Activated T-helper 1 cell treated with anti-CD3 and anti-CD28 coated beads, Interleukin-12 subunit alpha, Interleukin-12 subunit beta, Interleukin-2, Interleukin-4 antibody, amounts not matched to agents 30 ng/mL and 10 ng/mL and 1 ng/mL, durations not matched to agents 14 hours and 24 hours and 36 hours (primary cell): ENCODE data around the gene SPATA16. TPM values are rescaled to one million over a fixed set of nuclear protein-coding genes. Genes with fewer than 3 reads are reported as not detected.
"Not testable (repeated sequence)": the region's sequence is repeated elsewhere in the genome, so short reads cannot be mapped to it uniquely, and the experiment has no call there.

Source experiments
- DNase-seq: peaks from one replicate; pipeline ENCODE4 v3.0.0; 2021; ENCODE audit warnings: low spot score
- H3K27ac Mint-ChIP-seq: one replicate; pipeline ENCODE4 v1.8.0; 2021; ENCODE audit warnings: mild to moderate bottlenecking, mixed read lengths
- H3K27me3 Mint-ChIP-seq: one replicate; pipeline ENCODE4 v1.8.0; 2022; ENCODE audit warnings: mild to moderate bottlenecking, moderate library complexity, mixed read lengths; ENCODE audit not compliant: insufficient read depth
- H3K36me3 Mint-ChIP-seq: one replicate; pipeline ENCODE4 v1.8.0; 2021; ENCODE audit warnings: low read depth, mixed read lengths
- H3K4me1 Mint-ChIP-seq: one replicate; pipeline ENCODE4 v1.8.0; 2021; ENCODE audit warnings: low read depth, mixed read lengths
- H3K4me3 Mint-ChIP-seq: one replicate; pipeline ENCODE4 v1.8.0; 2021; ENCODE audit warnings: mild to moderate bottlenecking, moderate library complexity, mixed read lengths
- H3K9me3 Mint-ChIP-seq: one replicate; pipeline ENCODE4 v1.8.0; 2021; ENCODE audit warnings: mixed read lengths
- intact Hi-C: fragments of 100-400 bp; cut with micrococcal nuclease; formaldehyde crosslinking; loops from one replicate; pipeline ENCODE4 v1.15.1; 2024
- total RNA-seq: library from RNA; stranded (reverse); gene quantifications from 2 replicates; pipeline ENCODE4 v1.2.3, GENCODE V29; 2022

SPATA16 gene
- total RNA-seq, 1 donor from 2014 or later = not detected

GRCh38 chr3:172913911-172914655 lies 227.0 kb downstream of the SPATA16 start:
- Mint-ChIP-seq H3K36me3 (no peaks in the 10 kb centered on the region), H3K9me3 (no peaks in the 10 kb centered on the region), H3K4me3 (no peak overlapping the region), H3K27ac (no peak overlapping the region), H3K27me3 (peaks cover 2% of the 10 kb centered on the region), H3K4me1 (no peaks in the 10 kb centered on the region)
- intact Hi-C loops = no loop called here
- DNase-seq = no peak

GRCh38 chr3:172911142-172911541 lies 229.9 kb downstream of the SPATA16 start:
- no peak for DNase-seq
- H3K27ac Mint-ChIP-seq = no peak overlapping the region
- no peaks in the 10 kb centered on the region for H3K36me3 Mint-ChIP-seq
- H3K27me3 Mint-ChIP-seq = peaks cover 2% of the 10 kb centered on the region
- intact Hi-C loops = no loop called here
- H3K4me3 Mint-ChIP-seq = no peak overlapping the region
- H3K9me3 Mint-ChIP-seq = no peaks in the 10 kb centered on the region
- no peaks in the 10 kb centered on the region for H3K4me1 Mint-ChIP-seq

GRCh38 chr3:172908771-172909270 lies 232.2 kb downstream of the SPATA16 start:
- intact Hi-C loops = no loop called here
- H3K9me3 Mint-ChIP-seq = no peaks in the 10 kb centered on the region
- H3K27me3 Mint-ChIP-seq = peaks cover 4% of the 10 kb centered on the region
- no peaks in the 10 kb centered on the region for H3K4me1 Mint-ChIP-seq
- no peak for DNase-seq
- no peak overlapping the region for H3K27ac Mint-ChIP-seq
- H3K36me3 Mint-ChIP-seq = no peaks in the 10 kb centered on the region
- H3K4me3 Mint-ChIP-seq = no peak overlapping the region

- Mint-ChIP-seq H3K4me3 (no peak overlapping the region), H3K27ac (no peak overlapping the region), H3K36me3 (no peaks in the 10 kb centered on the region), H3K4me1 (no peaks in the 10 kb centered on the region), H3K27me3 (peaks cover 4% of the 10 kb centered on the region), H3K9me3 (no peaks in the 10 kb centered on the region)
- intact Hi-C loops = no loop called here
- no peak for DNase-seq
These were observed 235.6 kb downstream of the SPATA16 start for GRCh38 chr3:172905451-172905850.

GRCh38 chr3:172904711-172905373 lies 236.2 kb downstream of the SPATA16 start:
- no peaks in the 10 kb centered on the region for H3K4me1 Mint-ChIP-seq
- no peak for DNase-seq
- no peak overlapping the region for H3K4me3 Mint-ChIP-seq
- no peaks in the 10 kb centered on the region for H3K9me3 Mint-ChIP-seq
- intact Hi-C loops = no loop called here
- H3K27ac Mint-ChIP-seq = no peak overlapping the region
- H3K27me3 Mint-ChIP-seq = peaks cover 4% of the 10 kb centered on the region
- no peaks in the 10 kb centered on the region for H3K36me3 Mint-ChIP-seq

- intact Hi-C loops = no loop called here
- DNase-seq = no peak
- Mint-ChIP-seq H3K4me1 (no peaks in the 10 kb centered on the region), H3K9me3 (no peaks in the 10 kb centered on the region), H3K36me3 (no peaks in the 10 kb centered on the region), H3K27ac (no peak overlapping the region), H3K27me3 (peaks cover 2% of the 10 kb centered on the region), H3K4me3 (no peak overlapping the region)
These were observed 237.3 kb downstream of the SPATA16 start for GRCh38 chr3:172903642-172904320.

- Mint-ChIP-seq H3K27ac (no peak overlapping the region), H3K9me3 (no peaks in the 10 kb centered on the region), H3K36me3 (no peaks in the 10 kb centered on the region), H3K27me3 (peaks cover 4% of the 10 kb centered on the region), H3K4me3 (no peak overlapping the region), H3K4me1 (no peaks in the 10 kb centered on the region)
- intact Hi-C loops = no loop called here
- DNase-seq = no peak
These were observed 248.9 kb downstream of the SPATA16 start for GRCh38 chr3:172892158-172892557.

- no peak for DNase-seq
- Mint-ChIP-seq H3K36me3 (no peaks in the 10 kb centered on the region), H3K9me3 (no peaks in the 10 kb centered on the region), H3K4me3 (no peak overlapping the region), H3K4me1 (no peaks in the 10 kb centered on the region), H3K27ac (no peak overlapping the region), H3K27me3 (no peaks in the 10 kb centered on the region)
- intact Hi-C loops = no loop called here
These were observed 255.3 kb downstream of the SPATA16 start for GRCh38 chr3:172885704-172886103.

GRCh38 chr3:172882563-172882962 lies 258.5 kb downstream of the SPATA16 start:
- DNase-seq = no peak
- Mint-ChIP-seq H3K36me3 (no peaks in the 10 kb centered on the region), H3K4me3 (no peak overlapping the region), H3K27me3 (no peaks in the 10 kb centered on the region), H3K4me1 (no peaks in the 10 kb centered on the region), H3K27ac (no peak overlapping the region), H3K9me3 (peaks cover 3% of the 10 kb centered on the region)
- intact Hi-C loops = no loop called here

- DNase-seq, H3K36me3 Mint-ChIP-seq, H3K27ac Mint-ChIP-seq, H3K4me1 Mint-ChIP-seq, H3K4me3 Mint-ChIP-seq, H3K27me3 Mint-ChIP-seq, H3K9me3 Mint-ChIP-seq, intact Hi-C loops: not testable (repeated sequence)
These were observed 261.7 kb downstream of the SPATA16 start for GRCh38 chr3:172879381-172879780.

- Mint-ChIP-seq H3K9me3 (peaks cover 3% of the 10 kb centered on the region), H3K4me3 (no peak overlapping the region), H3K4me1 (no peaks in the 10 kb centered on the region), H3K27ac (no peak overlapping the region), H3K27me3 (peaks cover 6% of the 10 kb centered on the region), H3K36me3 (no peaks in the 10 kb centered on the region)
- DNase-seq = no peak
- intact Hi-C loops = no loop called here
These were observed 264.0 kb downstream of the SPATA16 start for GRCh38 chr3:172877011-172877410.

- H3K27me3 Mint-ChIP-seq = peaks cover 6% of the 10 kb centered on the region
- H3K9me3 Mint-ChIP-seq = peaks cover 3% of the 10 kb centered on the region
- H3K4me3 Mint-ChIP-seq = no peak overlapping the region
- DNase-seq = no peak
- H3K27ac Mint-ChIP-seq = no peak overlapping the region
- intact Hi-C loops = no loop called here
- no peaks in the 10 kb centered on the region for H3K36me3 Mint-ChIP-seq
- no peaks in the 10 kb centered on the region for H3K4me1 Mint-ChIP-seq
These were observed 264.7 kb downstream of the SPATA16 start for GRCh38 chr3:172876297-172876696.

GRCh38 chr3:172875039-172875438 lies 266.0 kb downstream of the SPATA16 start:
- H3K27ac Mint-ChIP-seq = no peak overlapping the region
- intact Hi-C loops = no loop called here
- no peak for DNase-seq

More at GRCh38 chr3:172875039-172875438, 266.0 kb downstream of the SPATA16 start:
- peaks cover 3% of the 10 kb centered on the region for H3K9me3 Mint-ChIP-seq
- no peaks in the 10 kb centered on the region for H3K36me3 Mint-ChIP-seq
- peaks cover 9% of the 10 kb centered on the region for H3K27me3 Mint-ChIP-seq
- no peaks in the 10 kb centered on the region for H3K4me1 Mint-ChIP-seq
- H3K4me3 Mint-ChIP-seq = no peak overlapping the region
